HepG2 (cell line): Measurements from ENCODE around the gene RBM28. TPM values are rescaled to one million over a fixed set of nuclear protein-coding genes. Genes with fewer than 3 reads are reported as not detected.

Experiments used
- ATAC-seq: fragments of 200-7000 bp; cut with Tn5 transposase; 3 replicates; pipeline ENCODE4 v1.9.1; 2020; ENCODE audit warnings: mild to moderate bottlenecking, moderate library complexity
- BruUV-seq: library from RNA; stranded (reverse); fragments of 400-500 nt; replicated peaks from 2 replicates; lab custom pipeline; 2021; lab: Mats Ljungman, UMichigan
- CTCF ChIA-PET: fragments of 300-600 bp; formaldehyde crosslinking; extraction: SDS; loops from one replicate; lab custom pipeline; 2021; ENCODE audit warnings: low total read pairs, inconsistent platforms, low intra/inter-chr PET ratio; lab: Yijun Ruan, JAX
- POLR2A ChIA-PET: fragments of 350-600 bp; sonication (Branson Sonifier 250); formaldehyde crosslinking; loops from one replicate; lab custom pipeline; 2020; ENCODE audit warnings: antibody characterized with exemption, inconsistent platforms; lab: Yijun Ruan, JAX
- DNase-seq: peaks from one replicate; pipeline ENCODE4 v3.0.0-alpha.2; 2015; ENCODE audit warnings: low spot score
- FAIRE-seq: peaks from 3 replicates; lab custom pipeline; 2011; peaks lifted over from hg19 to GRCh38; lab: Jason Lieb, UNC
- H2AFZ ChIP-seq: one replicate; pipeline ENCODE4 v1.6.1; 2011; ENCODE audit warnings: low read length, inconsistent platforms
- H3K27ac ChIP-seq: fragments of 300-600 bp; 3 replicates; pipeline ENCODE4 v1.8.0; 2011; ENCODE audit warnings: mixed run types, mild to moderate bottlenecking, mixed read lengths, low read length, inconsistent platforms; ENCODE audit not compliant: insufficient read depth; ENCODE audit errors: extremely low read length
- H3K27me3 ChIP-seq, 2 experiments: fragments of 200-600 bp in 1 of 2; 2 replicates in 1 of 2; 3 replicates in 1 of 2; pipeline versions ENCODE4 v1.6.0 to v1.8.0; 2011; ENCODE audit warnings: low read length in 2 of 2, mild to moderate bottlenecking in 2 of 2, moderate library complexity in 2 of 2, inconsistent platforms in 1 of 2; ENCODE audit not compliant: insufficient read depth in 2 of 2, control insufficient read depth in 1 of 2
- H3K36me3 ChIP-seq, 2 experiments: fragments of 200-600 bp in 1 of 2; replicated peaks in 1 of 2; 2 replicates in 1 of 2; 3 replicates in 1 of 2; pipeline versions ENCODE4 v1.5.1 to v1.8.0; 2011; ENCODE audit warnings: low read length in 2 of 2, inconsistent platforms in 1 of 2; ENCODE audit not compliant: insufficient read depth in 2 of 2, control insufficient read depth in 1 of 2
- H3K4me1 ChIP-seq: 2 replicates; pipeline ENCODE4 v1.5.1; 2012; ENCODE audit warnings: low read length, inconsistent platforms; ENCODE audit not compliant: insufficient read depth
- H3K4me2 ChIP-seq: 2 replicates; pipeline ENCODE4 v1.6.0; 2011; ENCODE audit warnings: low read depth, low read length, inconsistent platforms
- H3K4me3 ChIP-seq, 3 experiments: fragments of 200-600 bp in 1 of 3; sonication (generic), shearing (Covaris generic) in 1 of 3; replicated peaks in 1 of 3; 2 replicates each; pipeline ENCODE4 v1.5.1; 2011 to 2016; ENCODE audit warnings: low read length in 3 of 3, inconsistent platforms in 2 of 3, low read depth in 2 of 3, mild to moderate bottlenecking in 2 of 3, control low read depth in 1 of 3, mixed read lengths in 1 of 3; ENCODE audit not compliant: insufficient read depth in 1 of 3
- H3K79me2 ChIP-seq: one replicate; pipeline ENCODE4 v1.6.1; 2011; ENCODE audit warnings: low read length, inconsistent platforms; ENCODE audit not compliant: insufficient read depth
- H3K9ac ChIP-seq: 2 replicates; pipeline ENCODE4 v1.6.0; 2011; ENCODE audit warnings: mild to moderate bottlenecking, low read depth, low read length, inconsistent platforms; ENCODE audit not compliant: insufficient read depth
- H3K9me3 ChIP-seq: 2 replicates; pipeline ENCODE4 v1.5.1; 2012; ENCODE audit warnings: mild to moderate bottlenecking, low read length
- H4K20me1 ChIP-seq: 2 replicates; pipeline ENCODE4 v1.6.0; 2011; ENCODE audit warnings: inconsistent platforms, mild to moderate bottlenecking, low read length, moderate library complexity; ENCODE audit not compliant: insufficient read depth
- CBX2 ChIP-seq, 2 experiments: fragments of 200-600 bp in 1 of 2; sonication (generic); formaldehyde crosslinking in 1 of 2; IDR thresholded peaks; 2 replicates each; pipeline versions ENCODE4 v1.7.0 to v1.8.1; 2018 to 2022; ENCODE audit warnings: low read depth in 2 of 2, low read length in 1 of 2, mild to moderate bottlenecking in 1 of 2, missing genetic modification reagents in 1 of 2
- KAT7 ChIP-seq: IDR thresholded peaks from 2 replicates; pipeline ENCODE4 v1.6.1; 2018; ENCODE audit warnings: borderline replicate concordance, missing compliant biosample characterization
- KMT2A ChIP-seq: sonication (generic); formaldehyde crosslinking; IDR thresholded peaks from 2 replicates; pipeline ENCODE4 v1.4.0; 2020; ENCODE audit warnings: missing genetic modification reagents
- TAF15 ChIP-seq: fragments of 200-400 bp; formaldehyde crosslinking; IDR thresholded peaks from one replicate; pipeline ENCODE4 v1.6.1; 2018; ENCODE audit warnings: mild to moderate bottlenecking, low read depth, low read length; ENCODE audit not compliant: poor library complexity, severe bottlenecking
- ZNF136 ChIP-seq: sonication (generic); formaldehyde crosslinking; IDR thresholded peaks from 2 replicates; pipeline ENCODE4 v1.8.1; 2022; ENCODE audit warnings: low read depth, mild to moderate bottlenecking, moderate library complexity, missing genetic modification reagents
- ZNF619 ChIP-seq: sonication (generic); formaldehyde crosslinking; IDR thresholded peaks from 2 replicates; pipeline ENCODE4 v1.4.0; 2020; ENCODE audit warnings: mild to moderate bottlenecking, missing genetic modification reagents
- ZNF883 ChIP-seq: sonication (generic); formaldehyde crosslinking; IDR thresholded peaks from 2 replicates; pipeline ENCODE4 v1.5.1; 2020; ENCODE audit warnings: mild to moderate bottlenecking, missing genetic modification reagents; ENCODE audit errors: not compliant biosample characterization
- WGBS: methylation state at CpG from one replicate; pipeline ENCODE4 v1.1.6; 2017; ENCODE audit warnings: low lambda C conversion rate; 5-methylcytosine and 5-hydroxymethylcytosine counted together
- in situ Hi-C: cut with HindIII; loops from 2 replicates; pipeline ENCODE4 v1.10.0; 2017; ENCODE audit warnings: low pct_unique_long_range_greater_than_20kb; ENCODE audit not compliant: extremely low pct_ligation_motif_present
- intact Hi-C: fragments of 100-400 bp; cut with micrococcal nuclease; formaldehyde crosslinking; loops from one replicate; pipeline ENCODE4 v1.10.0; 2022; ENCODE audit not compliant: unreplicated experiment
- polyA plus RNA-seq, 8 experiments: library from polyadenylated mRNA; depleted of rRNA in 3 of 8; stranded (reverse) in 7 of 8; unstranded in 1 of 8; fragments of >200 nt; fragmentation: Illumina TruSeq in 4 of 8; extraction: Trizol in 4 of 8; gene quantifications; 2 replicates each; pipeline versions ENCODE4 v1.2.1 to v1.2.3, GENCODE V29; 2011 to 2016; ENCODE audit warnings: low read depth in 4 of 8, missing spikeins in 1 of 8, mixed read lengths in 1 of 8; ENCODE audit not compliant: insufficient read depth in 1 of 8
- total RNA-seq, 5 experiments: library from RNA; depleted of rRNA; stranded (reverse); fragments of >200 nt; fragmentation: Illumina TruSeq; extraction: Trizol; gene quantifications; 2 replicates each; pipeline ENCODE4 v1.2.3, GENCODE V29; 2016; ENCODE audit warnings: low read depth in 1 of 5

RBM28 gene
- total and polyA plus RNA-seq, 2 of the 13 experiments (the other 11 are each of a cell fraction or from before 2014, with no cell fraction given): 20.5 to 49.0 TPM

- H3K9me3 ChIP-seq: no peaks in the 10 kb centered on the region
- intact Hi-C loops (no loop called here), in situ Hi-C loops (no loop called here)
- no TSS peak for BruUV-seq
- CTCF ChIA-PET: no interaction called here
- no peak overlapping the region for H3K4me3 ChIP-seq
- ATAC-seq (no peak), DNase-seq (no peak), FAIRE-seq (no peak)
- H3K36me3 ChIP-seq: peaks cover 8 to 18% of the 10 kb centered on the region in 2 experiments; a peak in 3 of 5 replicates
- H3K4me2 ChIP-seq: no peak overlapping the region
- TF ChIP-seq ZNF619 (CRISPR knock-in tag): no peak
- peaks cover 31% of the 10 kb centered on the region for H3K4me1 ChIP-seq
- no peak overlapping the region for H3K27ac ChIP-seq
- WGBS: 94% methylated on average over 10 of the region's 10 CpGs
- H3K79me2 ChIP-seq: no peaks in the 10 kb centered on the region
- H3K9ac ChIP-seq: no peak overlapping the region
- no peaks in the 10 kb centered on the region for H4K20me1 ChIP-seq
- no peak overlapping the region for H2AFZ ChIP-seq
- POLR2A ChIA-PET: interaction anchor here (1.5 kb wide), 1 partner anchor 8 kb away, joined by 4 read pairs; no protein-coding TSS in a partner anchor
- H3K27me3 ChIP-seq: no peaks in the 10 kb centered on the region
Measured at GRCh38 chr7:128302139-128302538, 41.6 kb downstream of the RBM28 start.

- CTCF ChIA-PET: no interaction called here
Measured at GRCh38 chr7:128299109-128299607, 44.5 kb downstream of the RBM28 start.

More at GRCh38 chr7:128299109-128299607, 44.5 kb downstream of the RBM28 start:
- WGBS: 96% methylated on average over 7 of the region's 7 CpGs
- H3K9me3 ChIP-seq: no peaks in the 10 kb centered on the region
- DNase-seq: no peak
- H3K4me2 ChIP-seq: no peak overlapping the region
- H3K27ac ChIP-seq: peak overlapping the region; percentile 48
- H3K4me3 ChIP-seq: no peak overlapping the region
- ATAC-seq: peak; percentile 37
- no peak for TF ChIP-seq TAF15
- no peak for TF ChIP-seq KAT7 (CRISPR knock-in tag)
- no peak for TF ChIP-seq ZNF883 (CRISPR knock-in tag)
- TF ChIP-seq CBX2 (IDR thresholded peaks at IDR 0.05; ENCODE audit: low read depth, low read length): no peak
- no peak for TF ChIP-seq CBX2 (CRISPR knock-in tag; IDR thresholded peaks at IDR 0.05; ENCODE audit: low read depth)
- no peak for TF ChIP-seq ZNF136 (CRISPR knock-in tag)
- TF ChIP-seq KMT2A: no peak
- H2AFZ ChIP-seq: no peak overlapping the region
- POLR2A ChIA-PET: no interaction called here
- no peak for FAIRE-seq
- intact Hi-C loops: no loop called here
- peaks cover 31% of the 10 kb centered on the region for H3K4me1 ChIP-seq
- H3K9ac ChIP-seq: no peak overlapping the region
- no peaks in the 10 kb centered on the region; a peak in 2 of 5 replicates for H3K36me3 ChIP-seq
- in situ Hi-C loops: no loop called here
- no peaks in the 10 kb centered on the region for H3K27me3 ChIP-seq
- H3K79me2 ChIP-seq: no peaks in the 10 kb centered on the region
- no TSS peak for BruUV-seq
- H4K20me1 ChIP-seq: no peaks in the 10 kb centered on the region
